Liver (tissue), 3 donors: ENCODE measurements around the gene MAPKAP1.

Experiments used
- ATF3 ChIP-seq: IDR thresholded peaks from 2 replicates; pipeline ENCODE4 v1.6.1; 2016; ENCODE audit warnings: antibody characterized with exemption
- CTCF ChIP-seq: fragments of 150-350 bp; IDR thresholded peaks from 2 replicates; pipeline ENCODE4 v1.5.1; 2017; ENCODE audit warnings: improper control_type of control experiment, low read depth, low read length; ENCODE audit not compliant: missing input control
- FOXA1 ChIP-seq: IDR thresholded peaks from 2 replicates; pipeline ENCODE4 v1.6.1; 2016; ENCODE audit warnings: antibody characterized with exemption
- HNF4G ChIP-seq: IDR thresholded peaks from 2 replicates; pipeline ENCODE4 v1.6.1; 2016; ENCODE audit warnings: antibody characterized with exemption
- MAX ChIP-seq: IDR thresholded peaks from 2 replicates; pipeline ENCODE4 v1.6.1; 2016; ENCODE audit warnings: antibody characterized with exemption
- REST ChIP-seq: IDR thresholded peaks from 2 replicates; pipeline ENCODE4 v1.6.1; 2016; ENCODE audit warnings: antibody characterized with exemption, mild to moderate bottlenecking
- SP1 ChIP-seq: IDR thresholded peaks from 2 replicates; pipeline ENCODE4 v1.6.1; 2018; ENCODE audit warnings: antibody characterized with exemption, mild to moderate bottlenecking
- TAF1 ChIP-seq: conservative IDR thresholded peaks from 2 replicates; pipeline ENCODE4 v1.6.1; 2016; ENCODE audit warnings: antibody characterized with exemption, mild to moderate bottlenecking
- YY1 ChIP-seq: IDR thresholded peaks from 2 replicates; pipeline ENCODE4 v1.6.1; 2016; ENCODE audit warnings: antibody characterized with exemption, mild to moderate bottlenecking
- donor health status: healthy.
- donor health status: healthy.

GRCh38 chr9:125404733-125405132 is 302.3 kb downstream of the MAPKAP1 start:
- TF ChIP-seq REST (no peak), CTCF (no peak), YY1 (no peak), MAX (no peak), SP1 (no peak), HNF4G (no peak), TAF1 (no peak), ATF3 (no peak), FOXA1 (no peak)
